Activated T-cell treated with anti-CD3 and anti-CD28 coated beads, Interleukin-2, amount 50 U/mL, for 24 hours (primary cell): ENCODE data around the gene RABGAP1L.
"Not testable (repeated sequence)": the region's sequence is repeated elsewhere in the genome, so short reads cannot be mapped to it uniquely, and the experiment has no call there.

Experiments
- DNase-seq: peaks from one replicate; pipeline ENCODE4 v3.0.0-alpha.2; 2020
- H3K27ac Mint-ChIP-seq: 2 replicates; pipeline ENCODE4 v1.8.0; 2020; ENCODE audit warnings: mild to moderate bottlenecking, mixed read lengths
- H3K27me3 Mint-ChIP-seq: 2 replicates; pipeline ENCODE4 v1.8.0; 2020; ENCODE audit warnings: mixed read lengths
- H3K36me3 Mint-ChIP-seq: 2 replicates; pipeline ENCODE4 v1.8.0; 2020; ENCODE audit warnings: low read depth, mixed read lengths
- H3K4me1 Mint-ChIP-seq: 2 replicates; pipeline ENCODE4 v1.8.0; 2020; ENCODE audit warnings: low read depth, mixed read lengths
- H3K4me3 Mint-ChIP-seq: 2 replicates; pipeline ENCODE4 v1.8.0; 2020; ENCODE audit warnings: mild to moderate bottlenecking, moderate library complexity, mixed read lengths
- H3K9me3 Mint-ChIP-seq: 2 replicates; pipeline ENCODE4 v1.8.0; 2020; ENCODE audit warnings: mixed read lengths

The RABGAP1L gene

DNA sequence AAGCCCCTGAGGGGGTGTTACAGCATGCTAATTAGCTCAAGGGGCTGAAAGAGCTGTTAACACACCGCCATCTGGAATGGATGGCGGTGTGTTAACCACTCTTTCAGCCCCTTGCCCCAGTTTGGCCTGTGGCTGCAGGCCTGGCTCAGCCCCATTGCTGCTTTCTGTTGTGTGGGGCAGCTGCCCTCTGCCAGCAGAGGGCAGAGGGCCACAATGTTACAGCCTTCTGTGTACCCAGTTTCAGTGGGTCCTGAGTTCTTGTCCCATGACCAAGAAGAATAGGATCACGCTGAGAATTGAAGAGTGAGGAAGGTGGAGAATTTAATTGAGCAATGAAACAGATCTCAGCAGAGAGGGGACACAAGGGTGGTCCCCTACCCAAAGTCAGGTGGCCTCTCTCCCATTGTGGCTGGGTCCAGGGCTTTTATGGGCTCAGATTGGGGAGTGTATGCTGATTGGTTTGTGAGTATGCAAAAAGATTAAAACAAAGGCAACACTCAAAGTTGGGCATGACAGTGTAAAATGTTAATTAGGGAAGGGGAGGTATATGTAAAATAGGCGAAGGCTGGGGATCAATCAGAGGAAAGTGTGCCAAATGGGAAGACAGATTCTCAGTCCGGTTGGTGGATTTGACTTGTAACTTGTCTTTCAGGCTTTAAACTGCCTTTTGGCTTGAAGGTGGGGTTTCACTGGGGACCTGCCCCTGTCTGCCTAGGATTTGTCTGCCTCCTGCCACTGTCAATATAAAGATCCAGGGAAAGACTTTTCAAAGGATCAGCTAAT lies 142.2 kb downstream of the RABGAP1L start:
- no peak overlapping the region for H3K4me3 Mint-ChIP-seq
- peaks cover 80% of the 10 kb centered on the region for H3K36me3 Mint-ChIP-seq
- peaks cover 11% of the 10 kb centered on the region for H3K9me3 Mint-ChIP-seq
- no peak overlapping the region for H3K27ac Mint-ChIP-seq
- DNase-seq, result no peak
- H3K4me1 Mint-ChIP-seq, result peaks cover 5% of the 10 kb centered on the region
- no peaks in the 10 kb centered on the region for H3K27me3 Mint-ChIP-seq

GRCh38 chr1:174308604-174309003 lies 149.3 kb downstream of the RABGAP1L start:
- Mint-ChIP-seq H3K27ac (no peak overlapping the region), H3K27me3 (no peaks in the 10 kb centered on the region), H3K4me3 (no peak overlapping the region), H3K4me1 (peaks cover 3% of the 10 kb centered on the region), H3K9me3 (peaks cover 48% of the 10 kb centered on the region), H3K36me3 (peaks cover 88% of the 10 kb centered on the region)
- no peak for DNase-seq

DNA sequence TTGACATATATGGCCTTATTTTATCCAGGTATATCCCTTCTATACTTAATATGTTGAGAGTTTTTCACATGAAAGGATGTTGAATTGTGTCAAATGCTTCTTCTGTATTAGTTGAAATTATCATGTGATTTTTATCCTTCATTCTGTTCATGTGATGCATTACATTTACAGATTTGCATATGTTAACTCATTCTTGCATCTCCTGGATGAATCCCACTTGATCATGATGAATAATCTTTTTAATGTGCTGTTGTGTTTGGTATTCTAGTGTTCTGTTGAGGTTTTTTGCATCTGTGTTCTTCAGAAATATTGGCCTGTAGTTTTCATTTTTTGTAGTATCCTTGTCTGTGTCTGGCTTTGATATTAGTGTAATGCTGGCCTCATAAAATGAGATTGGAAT lies 150.2 kb downstream of the RABGAP1L start:
- Mint-ChIP-seq H3K36me3 (peaks cover 92% of the 10 kb centered on the region), H3K27me3 (no peaks in the 10 kb centered on the region), H3K9me3 (peaks cover 57% of the 10 kb centered on the region), H3K4me1 (peaks cover 3% of the 10 kb centered on the region), H3K4me3 (no peak overlapping the region), H3K27ac (no peak overlapping the region)
- DNase-seq, result no peak

GRCh38 chr1:174314433-174314832 lies 155.1 kb downstream of the RABGAP1L start:
- no peak for DNase-seq
- no peaks in the 10 kb centered on the region for H3K27me3 Mint-ChIP-seq
- no peak overlapping the region for H3K27ac Mint-ChIP-seq
- H3K36me3 Mint-ChIP-seq, result peaks cover 95% of the 10 kb centered on the region
- H3K9me3 Mint-ChIP-seq, result peaks cover 60% of the 10 kb centered on the region
- H3K4me3 Mint-ChIP-seq, result no peak overlapping the region
- peaks cover 3% of the 10 kb centered on the region for H3K4me1 Mint-ChIP-seq

DNA sequence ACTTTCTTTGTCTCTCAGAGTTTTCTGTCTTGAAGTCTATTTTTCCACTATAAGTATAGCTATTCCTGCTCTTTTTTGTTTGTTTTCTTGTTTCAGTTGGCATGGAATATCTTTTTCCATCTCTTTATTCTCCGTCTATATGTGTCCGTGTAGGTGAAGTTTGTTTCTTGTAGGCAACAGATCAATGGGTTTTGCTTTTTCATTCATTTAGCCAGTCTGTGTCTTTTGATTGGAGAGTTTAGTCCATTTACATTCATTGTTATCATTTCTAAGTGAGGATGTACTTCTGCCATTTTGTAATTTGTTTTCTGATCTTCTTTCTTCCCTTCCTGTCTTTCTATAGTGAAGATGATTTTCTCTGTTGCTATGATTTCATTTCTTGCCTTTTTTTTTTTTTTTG lies 155.9 kb downstream of the RABGAP1L start:
- peaks cover 63% of the 10 kb centered on the region for H3K9me3 Mint-ChIP-seq
- peaks cover 95% of the 10 kb centered on the region for H3K36me3 Mint-ChIP-seq
- H3K27me3 Mint-ChIP-seq, result no peaks in the 10 kb centered on the region
- H3K4me1 Mint-ChIP-seq, result no peaks in the 10 kb centered on the region
- DNase-seq, result no peak
- no peak overlapping the region for H3K4me3 Mint-ChIP-seq
- H3K27ac Mint-ChIP-seq, result no peak overlapping the region

DNA sequence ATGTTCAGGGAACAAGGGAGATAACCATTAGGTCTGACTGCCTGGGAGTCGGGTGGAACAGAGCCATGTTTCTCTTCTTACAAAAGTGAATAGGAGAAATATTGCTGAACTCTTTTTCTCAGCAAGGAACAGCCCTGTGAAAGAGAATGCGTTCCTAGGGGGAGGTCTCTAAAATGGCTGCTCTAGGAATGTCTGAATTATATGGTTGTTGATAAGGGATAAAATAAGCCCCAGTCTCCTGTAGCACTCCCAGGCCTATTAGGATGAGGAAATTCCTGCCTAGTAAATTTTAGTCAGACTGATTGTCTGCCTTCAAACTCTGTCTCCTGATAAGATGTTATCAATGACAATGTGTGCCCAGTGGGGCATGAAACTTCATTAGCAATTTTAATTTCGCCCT lies 161.6 kb downstream of the RABGAP1L start:
- not testable (repeated sequence) for H3K27me3 Mint-ChIP-seq, DNase-seq, H3K4me1 Mint-ChIP-seq, H3K4me3 Mint-ChIP-seq, H3K27ac Mint-ChIP-seq
- peaks cover 54% of the 10 kb centered on the region for H3K9me3 Mint-ChIP-seq
- peaks cover 89% of the 10 kb centered on the region for H3K36me3 Mint-ChIP-seq

- Mint-ChIP-seq H3K4me3 (no peak overlapping the region), H3K4me1 (peaks cover 2% of the 10 kb centered on the region), H3K27me3 (no peaks in the 10 kb centered on the region), H3K36me3 (peaks cover 84% of the 10 kb centered on the region), H3K27ac (no peak overlapping the region), H3K9me3 (peaks cover 59% of the 10 kb centered on the region)
- no peak for DNase-seq
Measured at GRCh38 chr1:174322202-174322862, 163.0 kb downstream of the RABGAP1L start.

DNA sequence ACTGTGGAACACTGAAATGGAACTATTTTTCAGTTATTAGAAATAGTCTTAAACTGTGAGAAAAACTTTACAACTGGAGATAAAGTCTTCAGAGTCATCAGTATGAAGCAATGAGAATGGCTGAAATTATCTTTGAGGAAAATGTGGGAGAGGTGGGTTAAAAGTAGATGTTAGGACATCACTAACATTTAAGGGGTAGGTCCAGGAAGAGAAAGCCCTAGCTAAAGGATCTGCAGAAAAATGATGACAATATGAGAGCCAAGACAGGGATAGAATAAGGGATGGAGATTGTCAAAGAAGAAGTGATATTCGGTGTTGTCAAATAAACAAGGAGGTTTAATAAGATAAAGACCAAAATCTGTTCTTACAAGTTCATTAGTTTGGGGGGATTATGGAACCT lies 165.2 kb downstream of the RABGAP1L start:
- Mint-ChIP-seq H3K4me3 (no peak overlapping the region), H3K36me3 (peaks cover 65% of the 10 kb centered on the region), H3K27ac (no peak overlapping the region), H3K9me3 (peaks cover 50% of the 10 kb centered on the region), H3K4me1 (peaks cover 2% of the 10 kb centered on the region), H3K27me3 (no peaks in the 10 kb centered on the region)
- DNase-seq, result no peak

DNA sequence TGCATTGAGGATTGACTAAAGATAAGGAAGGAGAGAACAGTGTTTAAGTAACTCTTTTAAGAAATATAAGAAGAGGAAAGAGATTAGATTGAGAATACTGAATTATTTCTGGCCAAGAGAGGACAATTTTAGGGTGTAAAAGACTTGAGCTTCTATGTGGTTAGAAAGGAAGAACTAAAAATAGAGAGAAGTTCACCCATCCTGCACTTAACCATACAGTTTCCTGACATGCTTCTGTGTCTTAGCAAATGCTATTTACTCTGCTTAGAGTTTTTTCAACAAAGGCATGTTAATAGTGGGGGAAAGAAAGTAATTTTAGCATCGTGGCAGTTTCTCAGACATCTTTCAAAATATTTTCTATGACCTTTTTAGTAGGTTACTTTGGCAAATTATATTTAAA lies 165.6 kb downstream of the RABGAP1L start:
- no peak overlapping the region for H3K4me3 Mint-ChIP-seq
- no peak for DNase-seq
- peaks cover 45% of the 10 kb centered on the region for H3K9me3 Mint-ChIP-seq
- peaks cover 2% of the 10 kb centered on the region for H3K4me1 Mint-ChIP-seq
- no peak overlapping the region for H3K27ac Mint-ChIP-seq
- no peaks in the 10 kb centered on the region for H3K27me3 Mint-ChIP-seq
- peaks cover 60% of the 10 kb centered on the region for H3K36me3 Mint-ChIP-seq

- H3K27me3 Mint-ChIP-seq, result no peaks in the 10 kb centered on the region
- H3K36me3 Mint-ChIP-seq, result peaks cover 47% of the 10 kb centered on the region
- no peak for DNase-seq
- H3K27ac Mint-ChIP-seq, result no peak overlapping the region
- H3K4me3 Mint-ChIP-seq, result no peak overlapping the region
- peaks cover 2% of the 10 kb centered on the region for H3K4me1 Mint-ChIP-seq
- peaks cover 34% of the 10 kb centered on the region for H3K9me3 Mint-ChIP-seq
Measured at GRCh38 chr1:174326278-174326677, 167.0 kb downstream of the RABGAP1L start.

GRCh38 chr1:174333437-174333836 lies 174.1 kb downstream of the RABGAP1L start:
- Mint-ChIP-seq H3K4me1 (peaks cover 12% of the 10 kb centered on the region), H3K9me3 (no peaks in the 10 kb centered on the region), H3K36me3 (no peaks in the 10 kb centered on the region), H3K27me3 (no peaks in the 10 kb centered on the region), H3K27ac (no peak overlapping the region), H3K4me3 (no peak overlapping the region)
- no peak for DNase-seq

DNA sequence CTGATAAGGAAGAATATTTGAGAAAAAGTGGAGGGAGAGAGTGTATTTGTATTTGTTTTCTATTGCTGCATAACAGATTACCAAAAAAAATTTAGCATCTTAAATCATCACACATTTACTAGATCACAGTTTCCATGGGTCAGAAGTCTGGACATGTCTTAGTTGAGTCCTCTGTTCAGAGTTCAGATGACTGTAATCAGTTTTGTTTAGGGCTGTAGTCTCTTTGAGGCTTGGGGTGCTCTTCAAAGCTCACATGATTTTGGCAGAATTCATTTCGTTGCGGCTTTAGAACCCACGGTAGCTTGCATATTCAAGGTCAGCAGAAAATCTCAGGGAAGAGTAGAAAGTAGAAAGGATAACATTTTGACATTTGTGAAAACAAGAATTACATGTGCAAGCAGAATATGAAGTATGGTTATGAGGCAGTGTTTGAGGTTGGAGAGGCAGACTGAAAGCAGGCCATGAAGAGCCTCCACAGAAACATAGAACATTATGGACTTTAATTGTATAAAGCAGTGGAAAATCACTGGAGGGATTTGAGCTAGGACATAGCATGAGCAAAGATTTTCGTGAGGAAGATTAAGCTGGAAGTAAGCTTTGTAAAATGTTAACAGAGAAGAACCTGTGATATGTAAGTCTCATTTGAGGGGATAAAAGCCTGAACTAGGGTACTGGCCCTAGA lies 177.8 kb downstream of the RABGAP1L start:
- H3K4me3 Mint-ChIP-seq, result no peak overlapping the region
- DNase-seq, result no peak
- peaks cover 3% of the 10 kb centered on the region for H3K9me3 Mint-ChIP-seq
- H3K27ac Mint-ChIP-seq, result peak overlapping the region; percentile 1
- H3K27me3 Mint-ChIP-seq, result no peaks in the 10 kb centered on the region
- peaks cover 12% of the 10 kb centered on the region for H3K4me1 Mint-ChIP-seq
- peaks cover 7% of the 10 kb centered on the region for H3K36me3 Mint-ChIP-seq

- H3K27me3 Mint-ChIP-seq, H3K4me3 Mint-ChIP-seq, H3K27ac Mint-ChIP-seq, H3K9me3 Mint-ChIP-seq, DNase-seq, H3K36me3 Mint-ChIP-seq, H3K4me1 Mint-ChIP-seq: not testable (repeated sequence)
Measured at GRCh38 chr1:174340404-174340803, 181.1 kb downstream of the RABGAP1L start.

- no peaks in the 10 kb centered on the region for H3K27me3 Mint-ChIP-seq
- H3K4me1 Mint-ChIP-seq, result peaks cover 5% of the 10 kb centered on the region
- no peak overlapping the region for H3K4me3 Mint-ChIP-seq
- no peak overlapping the region for H3K27ac Mint-ChIP-seq
- no peak for DNase-seq
- peaks cover 16% of the 10 kb centered on the region for H3K36me3 Mint-ChIP-seq
- peaks cover 7% of the 10 kb centered on the region for H3K9me3 Mint-ChIP-seq
Measured at GRCh38 chr1:174344162-174344561, 184.8 kb downstream of the RABGAP1L start.

- peaks cover 20% of the 10 kb centered on the region for H3K36me3 Mint-ChIP-seq
- DNase-seq, result no peak
- peaks cover 2% of the 10 kb centered on the region for H3K9me3 Mint-ChIP-seq
- H3K4me3 Mint-ChIP-seq, result no peak overlapping the region
- H3K27me3 Mint-ChIP-seq, result no peaks in the 10 kb centered on the region
- H3K27ac Mint-ChIP-seq, result no peak overlapping the region
- H3K4me1 Mint-ChIP-seq, result peaks cover 5% of the 10 kb centered on the region
Measured at GRCh38 chr1:174352117-174352516, 192.8 kb downstream of the RABGAP1L start.
